SK-N-MC (cell line): ENCODE results near the gene SH3D19.

Experiments used
- EZH2 ChIP-seq: fragments of 200-600 bp; sonication (generic); IDR thresholded peaks from one replicate; pipeline ENCODE4 v1.6.1; 2017; ENCODE audit warnings: antibody characterized with exemption
- POLR2AphosphoS5 ChIP-seq: IDR thresholded peaks from 2 replicates; pipeline ENCODE4 v1.6.1; 2012; ENCODE audit warnings: mild to moderate bottlenecking, low read depth, low read length, borderline replicate concordance

GRCh38 chr4:151361126-151361525 is 35.7 kb upstream of the SH3D19 start:
- TF ChIP-seq EZH2 (no peak), POLR2AphosphoS5 (no peak)
